ENCODE results near the gene AUP1. TPM values are rescaled to one million over a fixed set of nuclear protein-coding genes. Genes with fewer than 3 reads are reported as not detected.
A peak's percentile ranks its signal among the peaks of the same experiment; 100 is the strongest.

The AUP1 gene
- total and polyA plus RNA-seq, 9 of the 15 experiments (the other 6 are each of a cell fraction or from before 2014, with no cell fraction given), result 70.7 to 245 (median 165) TPM

DNA sequence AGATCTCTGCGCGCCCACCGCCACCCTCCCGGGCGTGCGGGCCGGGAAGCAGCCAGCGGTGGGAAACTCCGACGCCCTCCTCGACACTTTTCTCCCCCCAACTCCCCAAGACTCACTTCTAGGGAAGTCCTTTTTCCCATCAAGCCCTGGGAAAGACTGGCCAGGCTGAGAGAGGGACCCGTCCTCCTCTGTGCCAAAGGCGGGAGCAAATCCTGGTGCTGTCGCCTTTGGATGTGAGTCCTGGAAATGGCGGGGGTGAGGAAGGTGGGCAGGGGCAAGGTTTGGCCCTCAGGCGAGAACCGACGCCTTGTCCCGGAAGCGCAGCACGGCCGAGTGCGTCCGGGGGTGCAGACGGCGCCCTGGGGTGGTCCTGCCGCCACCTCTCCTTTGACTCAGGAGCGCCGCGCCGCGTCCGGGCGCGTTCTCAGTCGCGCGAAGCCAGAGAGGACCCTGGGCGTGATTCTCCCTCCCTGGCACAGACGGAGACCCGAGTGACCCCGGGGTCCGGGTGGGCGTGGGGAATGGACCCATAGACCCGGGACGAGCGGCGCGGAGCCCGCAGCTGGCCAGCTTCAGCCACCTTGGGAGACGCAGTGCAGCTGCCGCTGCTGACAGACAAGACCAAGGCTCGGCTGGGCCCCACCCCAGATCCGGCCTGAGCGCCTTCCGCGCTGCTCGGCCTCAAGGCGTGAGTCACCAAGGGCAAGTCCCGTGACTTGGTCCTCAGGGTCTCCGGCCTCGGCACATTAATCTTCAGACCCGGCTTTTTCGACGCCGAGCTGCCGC, 26.6 kb downstream of the AUP1 start (continued):
- TF ChIP-seq, protein P1, sequence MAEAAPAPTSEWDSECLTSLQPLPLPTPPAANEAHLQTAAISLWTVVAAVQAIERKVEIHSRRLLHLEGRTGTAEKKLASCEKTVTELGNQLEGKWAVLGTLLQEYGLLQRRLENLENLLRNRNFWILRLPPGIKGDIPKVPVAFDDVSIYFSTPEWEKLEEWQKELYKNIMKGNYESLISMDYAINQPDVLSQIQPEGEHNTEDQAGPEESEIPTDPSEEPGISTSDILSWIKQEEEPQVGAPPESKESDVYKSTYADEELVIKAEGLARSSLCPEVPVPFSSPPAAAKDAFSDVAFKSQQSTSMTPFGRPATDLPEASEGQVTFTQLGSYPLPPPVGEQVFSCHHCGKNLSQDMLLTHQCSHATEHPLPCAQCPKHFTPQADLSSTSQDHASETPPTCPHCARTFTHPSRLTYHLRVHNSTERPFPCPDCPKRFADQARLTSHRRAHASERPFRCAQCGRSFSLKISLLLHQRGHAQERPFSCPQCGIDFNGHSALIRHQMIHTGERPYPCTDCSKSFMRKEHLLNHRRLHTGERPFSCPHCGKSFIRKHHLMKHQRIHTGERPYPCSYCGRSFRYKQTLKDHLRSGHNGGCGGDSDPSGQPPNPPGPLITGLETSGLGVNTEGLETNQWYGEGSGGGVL (CRISPR knock-in tag; IDR thresholded peaks at IDR 0.05), result no peak
- TF ChIP-seq ZNF707 (CRISPR knock-in tag; conservative IDR thresholded peaks at IDR 0.05) (no peak), DNMT1 (IDR thresholded peaks at IDR 0.05) (no peak), RB1 (IDR thresholded peaks at IDR 0.05; ENCODE audit: low read depth) (peak; percentile 66; the same call in 1 of the 2 replicates), TBP (optimal IDR thresholded peaks at IDR 0.05; ENCODE audit: low read depth, low read length) (peak; percentile 77), ZNF24 (IDR thresholded peaks at IDR 0.05) (no peak), DPF2 (IDR thresholded peaks at IDR 0.05) (peak; percentile 67; the same call in 1 of the 2 replicates), FOSL1 (tag; conservative IDR thresholded peaks at IDR 0.05) (peak; percentile 98), TRIM24 (IDR thresholded peaks at IDR 0.05) (no peak), ZBTB8A (IDR thresholded peaks at IDR 0.05; ENCODE audit: partially characterized antibody) (no peak), CCNT2 (IDR thresholded peaks at IDR 0.05; ENCODE audit: borderline replicate concordance, extremely low read depth, insufficient read length, low read depth, low read length) (peak; percentile 74)
- TF ChIP-seq, protein P2, sequence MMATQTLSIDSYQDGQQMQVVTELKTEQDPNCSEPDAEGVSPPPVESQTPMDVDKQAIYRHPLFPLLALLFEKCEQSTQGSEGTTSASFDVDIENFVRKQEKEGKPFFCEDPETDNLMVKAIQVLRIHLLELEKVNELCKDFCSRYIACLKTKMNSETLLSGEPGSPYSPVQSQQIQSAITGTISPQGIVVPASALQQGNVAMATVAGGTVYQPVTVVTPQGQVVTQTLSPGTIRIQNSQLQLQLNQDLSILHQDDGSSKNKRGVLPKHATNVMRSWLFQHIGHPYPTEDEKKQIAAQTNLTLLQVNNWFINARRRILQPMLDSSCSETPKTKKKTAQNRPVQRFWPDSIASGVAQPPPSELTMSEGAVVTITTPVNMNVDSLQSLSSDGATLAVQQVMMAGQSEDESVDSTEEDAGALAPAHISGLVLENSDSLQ (IDR thresholded peaks at IDR 0.05), result peak; percentile 67
- TF ChIP-seq, protein P3, sequence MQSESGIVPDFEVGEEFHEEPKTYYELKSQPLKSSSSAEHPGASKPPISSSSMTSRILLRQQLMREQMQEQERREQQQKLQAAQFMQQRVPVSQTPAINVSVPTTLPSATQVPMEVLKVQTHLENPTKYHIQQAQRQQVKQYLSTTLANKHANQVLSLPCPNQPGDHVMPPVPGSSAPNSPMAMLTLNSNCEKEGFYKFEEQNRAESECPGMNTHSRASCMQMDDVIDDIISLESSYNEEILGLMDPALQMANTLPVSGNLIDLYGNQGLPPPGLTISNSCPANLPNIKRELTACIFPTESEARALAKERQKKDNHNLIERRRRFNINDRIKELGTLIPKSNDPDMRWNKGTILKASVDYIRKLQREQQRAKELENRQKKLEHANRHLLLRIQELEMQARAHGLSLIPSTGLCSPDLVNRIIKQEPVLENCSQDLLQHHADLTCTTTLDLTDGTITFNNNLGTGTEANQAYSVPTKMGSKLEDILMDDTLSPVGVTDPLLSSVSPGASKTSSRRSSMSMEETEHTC (IDR thresholded peaks at IDR 0.05), result peak; percentile 91
- TF ChIP-seq, protein P4, sequence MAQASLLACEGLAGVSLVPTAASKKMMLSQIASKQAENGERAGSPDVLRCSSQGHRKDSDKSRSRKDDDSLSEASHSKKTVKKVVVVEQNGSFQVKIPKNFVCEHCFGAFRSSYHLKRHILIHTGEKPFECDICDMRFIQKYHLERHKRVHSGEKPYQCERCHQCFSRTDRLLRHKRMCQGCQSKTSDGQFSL (CRISPR knock-in tag; IDR thresholded peaks at IDR 0.05), result 0 out of 2 replicates have a peak, but pooled peaks have one; percentile 33
- TF ChIP-seq, protein P4 (tag; IDR thresholded peaks at IDR 0.05), result 0 out of 4 replicates have a peak, but pooled peaks of 1 of the 2 experiments have one; percentile 11
- TF ChIP-seq, protein P5, sequence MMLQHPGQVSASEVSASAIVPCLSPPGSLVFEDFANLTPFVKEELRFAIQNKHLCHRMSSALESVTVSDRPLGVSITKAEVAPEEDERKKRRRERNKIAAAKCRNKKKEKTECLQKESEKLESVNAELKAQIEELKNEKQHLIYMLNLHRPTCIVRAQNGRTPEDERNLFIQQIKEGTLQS (IDR thresholded peaks at IDR 0.05), result peak; percentile 96
- TF ChIP-seq, protein P5 (CRISPR knock-in tag; conservative IDR thresholded peaks at IDR 0.05), result peak; percentile 90

All from K562 (cell line).